GM18505 (cell line): Measurements from ENCODE around the gene KRT6B.

Source experiments
- ATAC-seq: cut with Tn5 transposase; IDR thresholded peaks from one replicate; pipeline ENCODE4 v1.9.1; 2021; ENCODE audit not compliant: unreplicated experiment
- POLR2A ChIP-seq: IDR thresholded peaks from 4 replicates; pipeline ENCODE4 v1.6.1; 2011; ENCODE audit warnings: borderline replicate concordance; ENCODE audit not compliant: insufficient read depth, insufficient read length; ENCODE audit errors: extremely low read depth

KRT6B gene

DNA sequence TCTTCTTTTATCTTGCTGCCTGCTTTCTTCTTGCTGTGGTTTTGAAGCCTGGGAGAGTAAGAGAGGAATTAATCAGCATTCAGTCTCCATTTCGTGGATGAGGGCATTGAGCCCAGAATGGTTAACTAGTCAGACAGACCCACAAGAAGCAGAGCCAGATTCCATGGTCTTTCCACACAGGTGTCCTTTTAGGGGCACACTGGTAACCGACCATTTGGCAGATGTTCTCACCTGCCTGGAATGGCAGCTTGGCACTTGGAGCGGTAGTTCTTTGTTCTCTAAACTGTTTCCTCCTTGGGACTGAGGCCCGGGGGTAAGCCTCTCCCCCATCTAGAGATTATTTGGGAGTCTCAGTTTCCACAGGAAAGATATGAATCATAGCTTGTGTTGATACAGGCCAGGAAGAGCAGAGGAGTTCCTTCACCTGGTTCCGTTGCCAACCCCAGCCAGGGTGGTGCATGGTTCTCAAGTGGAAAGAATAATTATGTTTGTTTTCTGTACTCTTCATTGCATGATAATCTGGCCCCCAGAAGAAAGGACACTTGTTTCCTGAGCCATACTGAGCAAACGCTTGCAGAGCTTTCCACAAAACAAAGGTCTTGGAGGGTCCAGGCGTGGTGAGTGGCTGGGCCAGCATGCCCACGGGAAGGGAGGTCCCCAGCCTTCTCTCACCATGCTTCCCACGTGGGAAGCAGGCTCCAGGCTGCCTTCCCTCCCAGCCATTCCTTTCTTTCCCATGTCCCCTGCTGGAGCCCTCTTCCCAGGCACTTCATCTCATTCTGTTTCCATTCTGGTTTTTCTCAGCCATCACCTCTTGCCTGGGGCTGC is 15.7 kb downstream of the KRT6B start:
- no peak for TF ChIP-seq POLR2A
- ATAC-seq = no peak

DNA sequence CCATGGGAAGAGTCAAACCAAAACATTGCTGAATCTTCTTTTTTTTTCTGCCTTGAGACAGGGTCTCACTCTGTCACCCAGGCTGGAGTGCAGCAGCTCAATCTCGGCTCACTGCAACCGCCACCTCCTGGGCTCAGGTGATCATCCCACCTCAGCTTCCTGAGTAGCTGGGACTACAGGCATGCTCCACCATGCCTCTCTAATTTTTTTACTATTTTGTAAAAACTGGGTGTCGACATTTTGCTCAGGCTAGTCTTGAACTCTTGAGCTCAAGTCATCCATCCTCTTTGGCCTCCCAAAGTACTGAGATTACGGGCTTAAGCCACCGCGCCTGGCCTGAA is 16.3 kb downstream of the KRT6B start:
- ATAC-seq = no peak
- TF ChIP-seq POLR2A = no peak

DNA sequence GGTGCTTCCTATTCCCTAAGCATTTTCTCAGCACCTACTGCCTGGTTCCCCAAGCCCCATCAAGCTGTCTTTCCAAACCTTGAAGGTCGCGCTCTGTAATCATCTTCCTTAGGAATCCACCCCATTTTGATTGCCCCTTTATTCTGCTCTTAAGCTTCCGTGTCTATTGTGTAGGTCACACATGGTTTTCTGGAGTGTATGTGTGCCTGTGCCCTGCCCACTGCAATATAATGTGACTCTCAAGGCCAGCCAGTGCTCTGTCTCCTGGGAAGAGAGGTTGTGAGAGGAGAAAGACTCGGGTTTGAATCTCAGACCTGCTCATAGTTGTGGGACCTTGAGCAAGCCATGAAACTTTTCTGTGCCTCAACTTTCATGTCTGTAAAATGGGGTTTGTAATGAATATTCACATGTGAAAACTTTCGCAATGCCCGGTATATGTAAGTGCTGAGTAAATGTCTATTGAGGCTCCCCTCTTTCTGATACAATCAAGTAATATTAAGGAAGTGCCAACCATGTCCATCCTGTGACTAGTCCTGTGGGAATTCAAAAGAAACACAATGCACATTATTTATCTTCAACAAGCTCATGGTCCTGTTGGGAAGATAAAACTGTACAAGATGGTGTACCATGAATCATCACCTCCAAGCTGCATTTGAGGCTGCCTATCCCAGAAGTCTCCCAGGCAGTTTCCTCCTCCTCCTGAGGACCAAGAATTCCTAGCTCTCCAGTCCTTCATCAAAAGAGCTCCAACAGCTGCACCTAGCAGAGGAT is 17.0 kb downstream of the KRT6B start:
- no peak for TF ChIP-seq POLR2A
- no peak for ATAC-seq

DNA sequence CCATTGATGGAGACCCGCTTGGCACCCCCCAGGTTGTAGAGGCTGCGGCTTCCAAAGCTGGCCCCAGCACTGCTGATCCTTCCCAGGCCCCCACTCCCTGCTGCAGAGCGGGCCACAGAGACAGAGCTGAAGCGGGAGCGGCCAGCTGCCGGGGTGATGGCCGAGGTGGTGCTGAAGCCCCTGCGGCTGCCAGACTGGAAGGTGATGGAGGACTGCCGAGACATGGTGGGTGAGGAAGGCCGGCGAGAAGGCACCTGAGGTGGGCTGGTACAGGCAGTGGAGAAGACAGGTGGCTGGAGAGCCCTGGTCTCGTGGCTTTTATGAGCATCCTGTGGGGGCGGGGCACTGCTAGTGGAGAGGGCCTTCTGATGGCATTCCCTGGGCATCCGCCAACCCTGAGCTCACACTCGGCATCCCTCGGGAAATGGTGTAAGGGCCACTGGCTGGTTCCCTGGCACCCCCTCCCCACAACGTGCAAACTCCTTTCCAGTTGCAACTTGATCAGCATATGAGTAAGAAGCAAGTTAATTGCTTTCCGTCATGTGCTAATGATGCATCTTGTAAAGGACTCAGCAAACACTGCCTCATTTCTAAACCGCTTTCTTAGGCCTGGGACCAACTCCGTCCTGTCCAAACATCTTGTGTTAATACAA is 17.7 kb downstream of the KRT6B start, which contains the start of gene KRT75:
Gene KRT75, minus strand, starts transcription at position 291 of the 653 bp plus-strand sequence. Its CDS starts 67 bp downstream, at position 224.
- ATAC-seq = no peak
- TF ChIP-seq POLR2A = no peak

DNA sequence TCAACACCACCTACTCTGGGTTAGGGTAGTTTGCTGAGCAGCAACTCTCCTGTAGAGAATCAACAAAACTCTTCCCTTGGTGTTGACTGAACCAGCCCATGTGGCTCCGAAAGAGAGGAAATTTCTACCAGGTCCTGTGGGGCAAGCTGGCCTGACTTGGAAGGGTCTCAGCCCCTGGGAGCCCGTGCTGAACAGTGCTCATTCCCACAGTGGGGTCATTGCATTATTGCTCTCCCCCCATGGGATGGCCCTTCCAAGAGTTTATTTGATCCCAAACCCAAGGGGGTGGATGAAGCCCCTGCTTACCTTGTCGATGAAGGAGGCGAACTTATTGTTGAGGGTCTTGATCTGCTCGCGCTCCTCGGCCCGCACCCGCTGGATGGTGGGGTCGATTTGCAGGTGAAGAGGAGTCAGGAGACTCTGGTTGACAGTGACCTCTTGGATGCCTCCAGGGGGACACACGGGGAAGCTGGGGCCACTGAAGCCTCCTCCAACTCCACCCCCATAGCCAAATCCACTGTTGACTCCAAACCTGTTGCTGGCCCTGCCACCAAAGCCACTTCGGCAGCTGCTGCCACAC is 18.4 kb downstream of the KRT6B start:
- no peak for ATAC-seq
- no peak for TF ChIP-seq POLR2A

DNA sequence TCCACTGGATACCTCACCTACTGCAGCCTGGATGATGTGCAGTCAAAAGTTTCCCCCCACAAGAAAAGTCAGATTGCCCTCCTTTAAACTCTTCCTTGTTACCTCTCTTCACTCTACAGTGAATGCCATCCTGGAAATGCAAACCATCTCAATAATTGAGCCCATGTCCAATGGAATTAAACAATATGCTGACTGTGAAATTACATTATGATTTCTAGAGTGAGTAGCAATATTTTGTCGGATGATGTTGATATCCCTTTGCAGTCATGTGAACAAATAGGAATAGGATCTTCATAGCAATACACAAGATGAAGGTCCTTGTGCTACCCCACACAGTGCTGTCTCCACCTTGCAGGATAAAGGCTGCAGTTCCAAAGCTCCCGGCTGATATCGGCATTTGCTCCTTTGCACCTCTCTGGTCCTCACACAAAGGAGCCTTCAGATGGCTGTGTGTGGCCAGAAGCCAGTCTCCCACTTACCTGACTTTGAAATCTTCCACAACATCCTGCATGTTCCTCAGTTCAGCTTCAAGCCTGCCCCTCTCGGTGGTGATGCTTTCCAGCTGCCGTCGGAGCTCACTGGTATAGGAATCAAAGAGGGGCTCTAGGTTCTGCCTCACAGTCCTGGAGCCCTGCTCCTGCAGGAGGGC is 19.3 kb downstream of the KRT6B start:
- no peak for TF ChIP-seq POLR2A
- no peak for ATAC-seq

DNA sequence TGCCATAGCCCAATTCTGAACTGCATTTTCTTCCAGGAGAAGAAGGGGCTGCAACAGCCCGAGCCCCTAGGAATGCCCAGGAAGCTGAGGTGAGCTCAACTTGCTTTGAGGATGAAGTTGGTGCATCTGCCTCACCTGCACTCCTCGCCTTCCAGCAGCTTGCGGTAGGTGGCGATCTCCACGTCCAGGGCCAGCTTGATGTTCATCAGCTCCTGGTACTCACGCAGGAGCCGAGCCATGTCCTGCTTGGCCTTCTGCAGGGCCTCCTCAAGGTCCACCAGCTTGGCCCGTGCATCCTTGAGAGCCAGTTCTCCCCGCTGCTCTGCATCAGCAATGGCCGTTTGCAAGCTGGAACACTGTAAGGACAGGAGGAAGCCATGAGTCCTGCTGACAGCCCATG is 23.8 kb downstream of the KRT6B start:
- no peak for ATAC-seq
- TF ChIP-seq POLR2A = no peak

DNA sequence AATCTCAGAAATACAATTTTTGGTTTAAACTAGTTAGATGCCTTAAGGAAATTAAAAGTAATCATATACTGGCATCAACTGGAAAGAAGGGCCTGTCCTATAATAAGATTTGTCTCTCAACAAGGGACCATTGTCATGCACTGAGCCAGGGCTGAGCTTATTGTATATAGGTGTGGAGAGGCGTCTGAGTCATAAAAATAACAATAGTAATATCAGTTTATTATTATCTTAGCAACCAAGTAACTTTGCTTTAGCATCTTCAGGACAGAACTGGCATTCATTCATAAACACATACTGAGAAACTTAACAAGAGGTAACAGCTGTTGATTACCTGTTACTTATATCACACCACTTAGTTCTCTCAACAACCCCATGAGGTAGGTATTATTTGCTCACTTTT is 24.9 kb downstream of the KRT6B start:
- TF ChIP-seq POLR2A = no peak
- no peak for ATAC-seq

DNA sequence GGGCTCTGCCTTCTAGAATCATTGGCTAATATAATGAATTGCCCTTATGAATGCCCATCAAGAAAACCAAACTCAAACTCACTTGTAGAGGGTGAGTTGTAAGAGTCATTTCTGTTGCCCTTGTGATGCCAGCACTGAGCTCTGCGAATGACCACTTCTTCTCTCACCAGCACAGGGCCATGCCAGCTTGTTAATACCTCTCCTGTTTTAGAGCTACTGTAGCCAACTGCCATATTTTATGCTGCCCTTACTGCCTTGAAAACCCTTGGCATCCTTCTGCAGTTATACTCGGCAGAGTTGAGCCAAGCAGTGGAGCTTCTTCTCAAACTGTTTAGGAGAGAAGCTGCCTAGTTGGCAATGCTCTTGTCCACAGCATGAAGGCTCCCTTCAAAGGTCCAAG is 25.9 kb downstream of the KRT6B start:
- no peak for TF ChIP-seq POLR2A
- no peak for ATAC-seq

DNA sequence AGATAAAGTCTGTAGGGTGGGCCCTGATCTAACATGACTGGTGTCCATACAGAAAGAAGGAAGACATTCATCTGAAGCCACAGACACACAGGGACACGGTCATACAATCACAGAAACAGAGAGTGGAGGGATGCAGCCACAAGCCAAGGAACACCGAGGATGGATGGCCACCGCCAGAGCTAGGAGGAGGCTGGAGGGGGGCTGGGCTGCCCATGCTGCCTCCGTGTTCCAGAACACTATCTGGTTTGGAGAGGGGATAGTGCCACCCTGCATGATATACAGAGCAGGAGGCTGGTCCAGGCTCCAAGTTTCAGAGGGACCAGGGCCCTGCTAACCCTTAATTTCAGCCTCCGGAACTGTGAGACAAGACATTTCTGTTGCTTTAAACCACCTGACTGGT is 26.5 kb downstream of the KRT6B start:
- no peak for ATAC-seq
- TF ChIP-seq POLR2A = no peak

DNA sequence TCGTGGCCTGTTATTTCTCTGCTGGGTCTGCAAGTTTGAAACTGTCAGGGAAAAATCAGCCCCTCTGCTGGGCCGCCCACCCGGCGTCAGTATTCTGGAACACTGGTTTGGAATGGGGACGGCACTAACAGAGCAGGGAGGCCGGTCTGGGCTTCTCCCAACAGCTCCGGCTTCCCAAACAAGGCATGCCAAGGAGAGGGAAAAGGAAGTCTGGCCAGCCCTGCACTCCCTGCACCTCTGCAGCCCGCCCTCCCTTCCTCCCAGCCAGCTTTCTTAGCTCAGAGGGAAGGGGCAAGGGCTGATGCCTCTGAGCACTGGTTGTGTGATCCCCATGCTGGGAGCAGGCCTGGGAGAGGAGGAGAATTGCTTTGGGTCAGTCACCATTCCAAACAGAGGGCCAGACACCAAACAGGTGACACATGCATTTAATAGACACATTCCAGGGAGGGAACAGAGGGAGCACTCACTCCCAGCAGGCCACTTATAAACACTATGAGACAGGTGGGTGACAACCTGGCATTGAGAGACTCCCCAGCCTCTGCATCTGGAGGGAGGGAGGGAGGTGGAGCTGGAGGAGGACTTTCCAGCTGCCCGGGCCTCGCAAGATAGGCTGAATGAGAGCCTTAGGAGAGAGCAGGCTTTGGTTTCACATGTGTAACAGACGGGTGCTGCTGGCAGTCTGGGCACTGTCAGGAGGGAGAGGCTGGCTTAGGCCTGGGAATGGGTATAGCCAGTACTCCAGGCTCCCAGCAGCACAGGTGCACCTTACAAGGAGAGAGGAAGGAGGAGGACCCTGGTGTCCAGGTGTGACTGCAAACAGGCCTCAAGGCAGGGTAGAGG is 28.1 kb downstream of the KRT6B start:
- ATAC-seq = no peak
- no peak for TF ChIP-seq POLR2A

DNA sequence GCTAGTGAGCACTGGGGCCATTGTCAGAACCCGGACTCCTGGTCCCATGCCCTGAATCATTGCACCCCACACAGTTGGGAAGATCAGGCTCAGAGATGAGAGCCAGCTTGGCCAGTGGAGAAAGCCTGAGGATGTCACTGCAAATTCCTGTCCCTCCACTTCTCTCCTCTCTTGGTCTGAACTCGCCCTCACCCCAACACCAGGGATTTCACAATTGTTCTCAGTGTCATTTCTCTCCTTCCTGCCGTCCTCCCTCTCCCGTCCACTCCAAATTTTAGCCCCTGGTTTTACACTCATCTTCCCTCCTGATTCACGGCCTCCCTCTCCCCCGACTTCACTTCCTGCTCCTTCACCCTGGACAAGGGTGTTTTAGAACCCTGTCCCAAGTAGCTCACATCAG is 28.9 kb downstream of the KRT6B start:
- no peak for ATAC-seq

More for the DNA sequence above, 28.9 kb downstream of the KRT6B start:
- no peak for TF ChIP-seq POLR2A
